ENCODE results near the gene ABHD12B.

GRCh38 chr14:50864946-50865345, 6.9 kb upstream of the ABHD12B start:
- no peak for TF ChIP-seq CTCF (IDR thresholded peaks at IDR 0.05)
- TF ChIP-seq ZFX (IDR thresholded peaks at IDR 0.05; ENCODE audit: borderline replicate concordance) = no peak

Data from 22Rv1 (cell line).